Left renal cortex interstitium (tissue), 4 donors: ENCODE measurements around the gene TMEM54. TPM values are rescaled to one million over a fixed set of nuclear protein-coding genes. Genes with fewer than 3 reads are reported as not detected.

Experiments used
- DNase-seq, 4 donors: peaks; one replicate each; pipeline ENCODE4 v3.0.0-alpha.2; 2013; ENCODE audit warnings: low read depth in 4 of 4, low spot score in 2 of 4, missing footprints in 1 of 4
- polyA plus RNA-seq, 4 donors: library from polyadenylated mRNA; unstranded; fragments of 120-200 nt; gene quantifications; one replicate each; pipeline ENCODE4 v1.2.1, GENCODE V29; 2013; ENCODE audit not compliant: insufficient read length in 4 of 4

The TMEM54 gene
- polyA plus RNA-seq, 4 donors, result 5.5 to 13.1 (median 10.4) TPM

GRCh38 chr1:32867151-32867550, 34.0 kb downstream of the TMEM54 start:
- DNase-seq, result no peak

GRCh38 chr1:32865639-32866405, 35.4 kb downstream of the TMEM54 start:
- no peak for DNase-seq

GRCh38 chr1:32864375-32865019, 36.7 kb downstream of the TMEM54 start:
- DNase-seq, result no peak

DNA sequence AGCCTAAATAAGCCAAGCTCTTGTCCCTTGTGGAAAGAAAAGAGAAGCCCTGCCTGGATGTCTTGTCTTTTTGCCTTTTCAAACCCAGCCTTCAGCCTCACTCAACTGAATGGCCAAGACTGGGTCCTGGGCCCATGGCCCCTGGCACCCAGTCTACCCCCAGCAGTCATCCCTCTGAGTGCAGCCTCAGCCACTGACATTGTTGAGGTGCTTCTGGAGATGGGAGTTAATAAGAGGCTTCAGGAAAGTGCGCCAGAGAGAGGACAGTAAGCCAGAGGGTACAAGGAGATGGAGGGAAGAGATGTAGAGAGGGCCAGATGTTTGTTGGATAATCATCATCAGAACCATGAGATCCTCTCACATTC, 37.3 kb downstream of the TMEM54 start:
- DNase-seq, result no peak

DNA sequence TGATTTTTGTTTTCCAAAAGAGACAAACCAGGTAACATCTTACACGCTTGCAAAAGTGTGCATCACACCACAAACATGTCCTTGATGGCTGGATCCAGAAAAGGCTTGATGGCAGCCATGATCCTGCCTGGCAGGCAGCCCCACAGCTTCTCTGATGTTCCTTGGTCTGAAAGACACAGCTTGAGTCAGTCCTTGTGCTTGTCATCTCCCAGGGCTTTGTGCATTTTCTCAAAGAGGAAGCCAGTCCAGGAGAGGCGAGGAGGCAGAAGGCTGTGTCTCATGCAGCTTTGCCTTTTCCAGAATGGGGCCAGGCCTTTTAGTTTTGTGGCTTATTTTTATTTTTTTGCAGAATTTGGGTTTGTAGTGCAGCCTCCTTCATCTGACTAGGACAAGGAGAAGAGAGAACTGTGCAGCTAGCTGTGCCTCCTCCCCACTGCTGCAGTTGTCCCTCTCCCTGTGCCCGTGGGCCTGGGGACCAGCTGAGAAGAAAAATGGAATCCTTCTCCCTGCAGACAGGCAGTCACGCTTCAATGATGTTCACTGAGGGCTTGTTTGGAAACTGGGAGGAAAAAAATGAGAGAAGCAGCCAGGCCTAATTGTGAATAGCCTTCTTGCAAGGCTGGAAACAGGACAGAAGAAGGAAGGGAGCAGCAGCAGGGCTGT, 37.8 kb downstream of the TMEM54 start:
- no peak for DNase-seq

GRCh38 chr1:32861904-32862695, 39.1 kb downstream of the TMEM54 start:
- no peak for DNase-seq

DNA sequence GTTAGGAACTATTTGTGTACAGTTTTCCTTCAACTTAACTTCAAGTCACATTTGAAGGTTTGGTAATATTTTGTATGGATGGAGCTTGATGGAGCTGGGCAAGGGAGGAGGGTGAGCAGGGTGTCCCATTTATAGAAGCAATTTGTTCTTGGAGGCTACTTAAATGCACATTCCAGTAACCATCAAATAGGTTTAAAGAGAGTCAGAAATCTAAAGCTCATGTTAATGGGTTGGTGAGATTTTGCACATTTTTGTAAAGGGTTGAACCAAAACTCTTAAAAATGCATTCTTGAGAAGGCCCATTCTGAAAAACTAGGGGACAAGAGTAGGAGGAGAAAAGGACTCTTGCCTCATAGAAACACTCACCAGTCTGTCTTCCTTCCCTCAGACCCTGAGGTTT, 40.6 kb downstream of the TMEM54 start:
- no peak for DNase-seq

GRCh38 chr1:32859915-32860314, 41.3 kb downstream of the TMEM54 start:
- no peak for DNase-seq

- DNase-seq, result no peak
Measured at GRCh38 chr1:32858791-32859190, 42.4 kb downstream of the TMEM54 start.

DNA sequence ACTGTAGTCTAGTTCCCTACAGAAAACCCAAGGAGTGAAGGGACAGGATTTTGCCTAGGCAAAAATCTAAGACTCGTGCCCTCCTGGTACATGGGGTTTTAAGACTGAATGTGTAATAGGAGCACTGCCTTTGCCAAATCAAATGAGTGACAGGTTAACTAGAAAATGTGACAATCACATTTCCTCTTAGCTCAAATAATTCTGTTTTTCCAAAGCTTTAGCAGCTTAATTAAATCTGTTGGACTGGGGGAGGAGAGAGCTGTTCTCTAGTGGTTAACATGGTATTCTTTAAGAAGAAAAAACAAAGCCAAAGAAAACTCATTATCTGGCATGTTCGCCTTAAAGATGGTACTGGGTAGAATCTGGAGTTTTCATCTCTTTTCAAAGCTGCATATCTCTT, 43.1 kb downstream of the TMEM54 start:
- DNase-seq, result no peak

GRCh38 chr1:32855861-32856617, 45.1 kb downstream of the TMEM54 start:
- DNase-seq, result no peak

DNA sequence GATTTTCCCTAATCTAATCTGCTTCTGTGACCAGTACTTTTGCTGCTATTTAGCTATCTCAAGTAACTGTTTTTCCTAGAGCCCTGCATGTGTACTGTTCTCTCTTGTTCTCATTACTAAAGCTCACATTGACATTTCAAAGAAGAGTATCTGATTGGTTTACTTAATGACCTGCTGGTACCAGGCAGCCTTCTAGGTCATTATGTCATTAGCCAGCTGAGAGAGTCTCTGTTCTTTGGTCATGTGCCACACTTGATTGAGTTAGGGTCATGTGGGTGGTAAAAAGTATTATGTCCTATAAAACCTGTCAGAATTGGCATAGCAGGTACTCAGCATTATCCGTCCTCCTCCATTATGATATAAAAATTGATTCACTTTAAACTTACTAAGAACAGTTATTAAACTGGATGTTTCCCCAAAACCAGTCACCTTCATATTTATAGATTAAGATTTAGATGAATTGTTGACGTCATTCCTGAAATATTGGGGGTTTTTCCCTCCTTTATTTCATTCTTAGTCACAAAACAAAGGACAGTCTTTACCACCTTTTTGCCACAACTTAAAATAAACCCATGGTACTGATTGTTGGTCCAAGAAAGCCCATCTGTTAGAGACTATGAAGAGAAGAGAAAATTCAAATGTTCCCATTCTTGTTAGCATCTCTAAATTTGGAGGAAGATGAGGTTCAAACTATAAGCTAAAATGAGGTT, 52.7 kb downstream of the TMEM54 start:
- DNase-seq, result no peak

Other genes with a start within 250 kb of the TMEM54 start
- 1 to 10 TPM; 1.2 to 3.0 (median 1.5) TPM for gene SYNC, start 198.6 kb downstream of the TMEM54 start, polyA plus RNA-seq
- 10 to 100 TPM; 52.0 to 72.6 (median 59.5) TPM for gene YARS1, start 84.0 kb downstream of the TMEM54 start, polyA plus RNA-seq
- 10 to 100 TPM; 25.7 to 45.9 (median 36.5) TPM for gene S100PBP, start 83.7 kb downstream of the TMEM54 start, polyA plus RNA-seq
- 10 to 100 TPM; 40.6 to 69.7 (median 52.6) TPM for gene FNDC5, start 30.5 kb downstream of the TMEM54 start, polyA plus RNA-seq
- under 1 TPM; 0.48 to 0.95 (median 0.58) TPM for gene HPCA, start 14.9 kb downstream of the TMEM54 start, polyA plus RNA-seq
- 10 to 100 TPM; 16.6 to 19.0 (median 17.9) TPM for gene RNF19B, start 63.4 kb upstream of the TMEM54 start, polyA plus RNA-seq
- 100 to 1,000 TPM; 183 to 246 (median 218) TPM for gene AK2, start 135.5 kb upstream of the TMEM54 start, polyA plus RNA-seq
- 1 to 10 TPM; 6.6 to 8.9 (median 8.4) TPM for gene AZIN2, start 179.8 kb upstream of the TMEM54 start, polyA plus RNA-seq